ENCODE results near the gene TMEM8B. TPM values are rescaled to one million over a fixed set of nuclear protein-coding genes. Genes with fewer than 3 reads are reported as not detected.

Gene TMEM8B
- total RNA-seq, 1 experiment from 2014 or later: 7.2 TPM

GRCh38 chr9:35826071-35826701, 2.8 kb upstream of the TMEM8B start:
- H3K4me2 ChIP-seq (ENCODE audit: low read length): peak overlapping the region; percentile 8
- BruUV-seq (replicated peaks): no TSS peak
- POLR2A ChIA-PET: no interaction called here
- RAD21 ChIA-PET (ENCODE audit: low non-redundant PET in 1 of 2, low total read pairs in 2 of 2, uncharacterized antibody in 2 of 2, unreplicated experiment in 2 of 2): interaction anchor here (0.9 to 1.1 kb wide), 2 partner anchors 36 to 56 kb away, joined by 3 to 11 read pairs; no protein-coding TSS in a partner anchor
- H3K36me3 ChIP-seq (ENCODE audit: control insufficient read depth in 1 of 2, insufficient read depth in 2 of 2, low read length in 2 of 2): no peaks in the 10 kb centered on the region
- peak overlapping the region; percentile 49 for H2AFZ ChIP-seq (ENCODE audit: low read depth, low read length, poor library complexity, severe bottlenecking)
- peak overlapping the region; percentile 5; the same call in 1 of the 2 replicates for H3K27ac ChIP-seq (ENCODE audit: low read depth, low read length)
- CTCF ChIA-PET: interaction anchor here (0.6 to 1.5 kb wide), 14 partner anchors 9 to 209 kb away, joined by 3 to 30 read pairs (median 5); partner anchors contain the start of genes CREB3, HINT2, NPR2 and SPAG8
- no peaks in the 10 kb centered on the region for H4K20me1 ChIP-seq (ENCODE audit: insufficient read depth)
- ATAC-seq: peak; percentile 60
- no peaks in the 10 kb centered on the region for H3K9me3 ChIP-seq (ENCODE audit: control insufficient read depth in 1 of 2, insufficient read depth in 1 of 2, low read depth in 1 of 2, low read length in 2 of 2)
- peaks cover 3 to 20% of the 10 kb centered on the region in 2 experiments; a peak in 3 of 4 replicates for H3K4me1 ChIP-seq (ENCODE audit: control insufficient read depth in 1 of 2, insufficient read depth in 2 of 2, low read length in 2 of 2)
- no peaks in the 10 kb centered on the region for H3K9me2 ChIP-seq (ENCODE audit: insufficient read depth)
- H3K79me2 ChIP-seq (ENCODE audit: insufficient read depth, low read length): no peaks in the 10 kb centered on the region
- intact Hi-C loops (cut with micrococcal nuclease): loop anchor here (1.0 kb wide), 2 partner anchors 56 to 197 kb away; no protein-coding TSS in a partner anchor
- H3K27me3 ChIP-seq (ENCODE audit: insufficient read depth, low read length): no peaks in the 10 kb centered on the region
- DNase-seq (ENCODE audit: low read depth, low spot score): peak; percentile 44
- no peak overlapping the region for H3K9ac ChIP-seq (ENCODE audit: low read length)
- no peak overlapping the region for H3K4me3 ChIP-seq (replicated peaks in 1 of 2; ENCODE audit: low read depth in 1 of 2, low read length in 2 of 2)
- TF ChIP-seq SIN3A (IDR thresholded peaks at IDR 0.05; ENCODE audit: low read depth) (no peak), EZH2phosphoT487 (IDR thresholded peaks at IDR 0.05; ENCODE audit: borderline replicate concordance) (no peak), CBX3 (IDR thresholded peaks at IDR 0.05; ENCODE audit: low read depth) (no peak), JUND (IDR thresholded peaks at IDR 0.05) (no peak), ZBTB33 (IDR thresholded peaks at IDR 0.05; ENCODE audit: extremely low read depth, insufficient replicate concordance, low read length) (no peak), ZFX (IDR thresholded peaks at IDR 0.05) (no peak), ZNF274 (IDR thresholded peaks at IDR 0.05; ENCODE audit: low read depth, low read length) (no peak), CTCF (IDR thresholded peaks at IDR 0.05 in 2 of 3, conservative IDR thresholded peaks at IDR 0.05 in 1 of 3; ENCODE audit: borderline replicate concordance in 1 of 3, insufficient read depth in 1 of 3, low read depth in 2 of 3, low read length in 2 of 3) (peak; percentile 83 to 95 (median 89)), EZH2 (IDR thresholded peaks at IDR 0.05) (no peak), SRF (IDR thresholded peaks at IDR 0.05; ENCODE audit: low read depth) (no peak), ATF3 (IDR thresholded peaks at IDR 0.05) (no peak), CEBPB (IDR thresholded peaks at IDR 0.05; ENCODE audit: low read depth) (no peak), ELF1 (IDR thresholded peaks at IDR 0.05; ENCODE audit: borderline replicate concordance, low read depth) (no peak), FOSL1 (IDR thresholded peaks at IDR 0.05; ENCODE audit: low read depth) (no peak), POLR2AphosphoS5 (IDR thresholded peaks at IDR 0.05; ENCODE audit: low read depth, low read length) (no peak), YY1 (IDR thresholded peaks at IDR 0.05; ENCODE audit: extremely low read depth, insufficient replicate concordance, low read depth, low read length) (peak; percentile 20), RAD21 (IDR thresholded peaks at IDR 0.05; ENCODE audit: low read depth) (peak; percentile 72), TCF7L2 (IDR thresholded peaks at IDR 0.05; ENCODE audit: borderline replicate concordance, extremely low read depth, insufficient read depth, insufficient read length) (no peak), EGR1 (IDR thresholded peaks at IDR 0.05; ENCODE audit: low read depth) (no peak)
- TF ChIP-seq, protein P1, sequence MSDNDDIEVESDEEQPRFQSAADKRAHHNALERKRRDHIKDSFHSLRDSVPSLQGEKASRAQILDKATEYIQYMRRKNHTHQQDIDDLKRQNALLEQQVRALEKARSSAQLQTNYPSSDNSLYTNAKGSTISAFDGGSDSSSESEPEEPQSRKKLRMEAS (IDR thresholded peaks at IDR 0.05): no peak
